Natural killer cell (primary cell): ENCODE data around the gene DNAAF5. TPM values are rescaled to one million over a fixed set of nuclear protein-coding genes. Genes with fewer than 3 reads are reported as not detected.

ENCODE experiments used
- ATAC-seq, 3 donors: fragments of 150-1000 bp in 2 of 3; fragments of 200-7000 bp in 1 of 3; cut with Tn5 transposase; 1 replicate in 1 of 3; 2 replicates in 2 of 3; pipeline ENCODE4 v1.10.0; 2021; ENCODE audit warnings: mild to moderate bottlenecking in 2 of 3, moderate library complexity in 2 of 3
- DNase-seq, 2 donors: peaks; one replicate each; pipeline versions ENCODE4 v3.0.0 to v3.0.0-alpha.2; 2013 to 2021; ENCODE audit warnings: mixed read lengths in 1 of 2
- H3K27ac ChIP-seq: one replicate; pipeline ENCODE4 v1.5.1; 2013; ENCODE audit warnings: mild to moderate bottlenecking, low read length
- H3K27me3 ChIP-seq: one replicate; pipeline ENCODE4 v1.6.1; 2013; ENCODE audit warnings: low read length; ENCODE audit not compliant: control insufficient read depth, insufficient read depth
- H3K36me3 ChIP-seq: one replicate; pipeline ENCODE4 v1.6.1; 2013; ENCODE audit warnings: low read length; ENCODE audit not compliant: control insufficient read depth, insufficient read depth
- H3K4me1 ChIP-seq: one replicate; pipeline ENCODE4 v1.6.1; 2013; ENCODE audit warnings: low read length; ENCODE audit not compliant: control insufficient read depth, insufficient read depth
- H3K4me3 ChIP-seq: one replicate; pipeline ENCODE4 v1.5.1; 2013; ENCODE audit warnings: low read length
- H3K9me3 ChIP-seq: one replicate; pipeline ENCODE4 v1.6.1; 2013; ENCODE audit warnings: low read length; ENCODE audit not compliant: control insufficient read depth, insufficient read depth
- H3K27ac Mint-ChIP-seq, 2 donors: one replicate each; pipeline ENCODE4 v1.8.0; 2022; ENCODE audit warnings: mild to moderate bottlenecking in 2 of 2, mixed read lengths in 2 of 2, moderate library complexity in 1 of 2
- H3K27me3 Mint-ChIP-seq, 2 donors: one replicate each; pipeline ENCODE4 v1.8.0; 2022; ENCODE audit warnings: low read depth in 2 of 2, mixed read lengths in 2 of 2
- H3K36me3 Mint-ChIP-seq: one replicate; pipeline ENCODE4 v1.8.0; 2022; ENCODE audit warnings: mixed read lengths
- H3K4me1 Mint-ChIP-seq, 2 donors: one replicate each; pipeline ENCODE4 v1.8.0; 2022; ENCODE audit warnings: mixed read lengths in 2 of 2
- H3K4me3 Mint-ChIP-seq: one replicate; pipeline ENCODE4 v1.8.0; 2022; ENCODE audit warnings: mild to moderate bottlenecking, moderate library complexity, mixed read lengths
- H3K9me3 Mint-ChIP-seq, 2 donors: one replicate each; pipeline ENCODE4 v1.8.0; 2022; ENCODE audit warnings: mixed read lengths in 2 of 2
- WGBS: methylation state at CpG from one replicate; pipeline ENCODE4 v1.1.7; 2013; ENCODE audit warnings: missing lambda C conversion rate; ENCODE audit not compliant: insufficient coverage; 5-methylcytosine and 5-hydroxymethylcytosine counted together
- intact Hi-C: fragments of 100-400 bp; cut with micrococcal nuclease; formaldehyde crosslinking; loops from one replicate; pipeline ENCODE4 v1.14.2; 2022
- total RNA-seq, 4 donors: library from RNA; stranded (reverse); fragments of 120-200 nt in 1 of 4; gene quantifications; one replicate each; pipeline versions ENCODE4 v1.2.3 to v1.2.4, GENCODE V29; 2013 to 2022
- TF ChIP-seq, protein P1 (sequence below): fragments of 200-600 bp; IDR thresholded peaks from one replicate; pipeline ENCODE4 v1.8.0; 2022; ENCODE audit warnings: antibody characterized with exemption

Gene DNAAF5
- total RNA-seq, 3 donors from 2014 or later (not counting 1 experiment from before 2014, with no cell fraction given), result 6.7 to 10.3 (median 10.3) TPM

DNA sequence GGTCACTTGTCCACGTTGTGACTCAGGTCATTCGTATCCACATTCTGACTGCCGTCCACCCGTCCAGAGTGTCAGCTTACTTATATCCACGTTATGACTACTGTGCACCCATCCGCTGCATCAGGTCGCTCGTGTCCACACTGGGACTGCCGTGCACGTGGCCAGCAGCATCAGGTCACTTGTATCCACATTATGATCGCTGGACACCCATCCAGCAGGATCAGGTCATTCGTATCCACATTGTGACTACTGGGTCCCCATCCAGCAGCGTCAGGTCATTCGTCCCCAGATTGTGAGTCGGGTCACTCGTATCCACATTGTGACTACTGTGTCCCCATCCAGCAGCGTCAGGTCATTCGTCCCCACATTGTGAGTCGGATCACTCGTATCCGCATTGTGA lies 58.5 kb downstream of the DNAAF5 start:
- no peaks in the 10 kb centered on the region for H3K9me3 Mint-ChIP-seq
- 97% methylated on average over 21 of the region's 21 CpGs for WGBS
- no peaks in the 10 kb centered on the region for H3K4me1 ChIP-seq
- H3K4me1 Mint-ChIP-seq, result no peaks in the 10 kb centered on the region
- no peaks in the 10 kb centered on the region for H3K9me3 ChIP-seq
- H3K4me3 ChIP-seq, result no peak overlapping the region
- no peaks in the 10 kb centered on the region for H3K27me3 Mint-ChIP-seq
- H3K27ac Mint-ChIP-seq, result no peak overlapping the region
- ATAC-seq, result no peak
- no peaks in the 10 kb centered on the region for H3K27me3 ChIP-seq
- no peak overlapping the region for H3K27ac ChIP-seq
- H3K36me3 Mint-ChIP-seq, result no peaks in the 10 kb centered on the region
- TF ChIP-seq, protein P1, sequence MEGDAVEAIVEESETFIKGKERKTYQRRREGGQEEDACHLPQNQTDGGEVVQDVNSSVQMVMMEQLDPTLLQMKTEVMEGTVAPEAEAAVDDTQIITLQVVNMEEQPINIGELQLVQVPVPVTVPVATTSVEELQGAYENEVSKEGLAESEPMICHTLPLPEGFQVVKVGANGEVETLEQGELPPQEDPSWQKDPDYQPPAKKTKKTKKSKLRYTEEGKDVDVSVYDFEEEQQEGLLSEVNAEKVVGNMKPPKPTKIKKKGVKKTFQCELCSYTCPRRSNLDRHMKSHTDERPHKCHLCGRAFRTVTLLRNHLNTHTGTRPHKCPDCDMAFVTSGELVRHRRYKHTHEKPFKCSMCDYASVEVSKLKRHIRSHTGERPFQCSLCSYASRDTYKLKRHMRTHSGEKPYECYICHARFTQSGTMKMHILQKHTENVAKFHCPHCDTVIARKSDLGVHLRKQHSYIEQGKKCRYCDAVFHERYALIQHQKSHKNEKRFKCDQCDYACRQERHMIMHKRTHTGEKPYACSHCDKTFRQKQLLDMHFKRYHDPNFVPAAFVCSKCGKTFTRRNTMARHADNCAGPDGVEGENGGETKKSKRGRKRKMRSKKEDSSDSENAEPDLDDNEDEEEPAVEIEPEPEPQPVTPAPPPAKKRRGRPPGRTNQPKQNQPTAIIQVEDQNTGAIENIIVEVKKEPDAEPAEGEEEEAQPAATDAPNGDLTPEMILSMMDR, result no peak
- H3K4me3 Mint-ChIP-seq, result no peak overlapping the region
- intact Hi-C loops, result no loop called here
- no peak for DNase-seq
- H3K36me3 ChIP-seq, result peaks cover 6% of the 10 kb centered on the region

DNA sequence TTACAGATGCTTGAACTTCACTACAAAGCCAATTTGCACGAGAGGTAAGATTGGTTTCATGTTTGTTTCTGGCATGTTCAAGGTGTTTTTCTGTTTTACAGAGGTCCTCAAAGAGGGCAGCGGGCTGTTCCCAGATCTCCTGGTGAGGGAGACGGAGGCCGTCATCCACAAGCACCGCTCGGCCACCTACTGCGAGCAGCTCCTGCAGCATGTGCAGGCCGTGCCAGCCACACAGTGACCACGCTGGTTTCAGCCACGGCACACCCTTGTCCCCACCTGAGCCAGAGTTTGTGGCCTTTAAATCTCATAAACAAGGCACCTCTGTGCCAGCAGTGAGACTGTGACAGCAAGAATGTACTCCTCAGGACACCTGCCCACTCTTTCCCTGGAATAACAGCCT lies 58.9 kb downstream of the DNAAF5 start:
- intact Hi-C loops, result no loop called here
- Histone ChIP-seq H3K4me1 (no peaks in the 10 kb centered on the region), H3K9me3 (no peaks in the 10 kb centered on the region), H3K36me3 (peaks cover 6% of the 10 kb centered on the region), H3K4me3 (no peak overlapping the region), H3K27me3 (no peaks in the 10 kb centered on the region), H3K27ac (no peak overlapping the region)
- Mint-ChIP-seq H3K27me3 (no peaks in the 10 kb centered on the region), H3K36me3 (no peaks in the 10 kb centered on the region), H3K9me3 (no peaks in the 10 kb centered on the region), H3K4me1 (no peaks in the 10 kb centered on the region), H3K4me3 (no peak overlapping the region), H3K27ac (no peak overlapping the region)
- ATAC-seq (no peak), DNase-seq (no peak)
- TF ChIP-seq, protein P1, result no peak
- WGBS, result 93% methylated on average over 10 of the region's 10 CpGs

DNA sequence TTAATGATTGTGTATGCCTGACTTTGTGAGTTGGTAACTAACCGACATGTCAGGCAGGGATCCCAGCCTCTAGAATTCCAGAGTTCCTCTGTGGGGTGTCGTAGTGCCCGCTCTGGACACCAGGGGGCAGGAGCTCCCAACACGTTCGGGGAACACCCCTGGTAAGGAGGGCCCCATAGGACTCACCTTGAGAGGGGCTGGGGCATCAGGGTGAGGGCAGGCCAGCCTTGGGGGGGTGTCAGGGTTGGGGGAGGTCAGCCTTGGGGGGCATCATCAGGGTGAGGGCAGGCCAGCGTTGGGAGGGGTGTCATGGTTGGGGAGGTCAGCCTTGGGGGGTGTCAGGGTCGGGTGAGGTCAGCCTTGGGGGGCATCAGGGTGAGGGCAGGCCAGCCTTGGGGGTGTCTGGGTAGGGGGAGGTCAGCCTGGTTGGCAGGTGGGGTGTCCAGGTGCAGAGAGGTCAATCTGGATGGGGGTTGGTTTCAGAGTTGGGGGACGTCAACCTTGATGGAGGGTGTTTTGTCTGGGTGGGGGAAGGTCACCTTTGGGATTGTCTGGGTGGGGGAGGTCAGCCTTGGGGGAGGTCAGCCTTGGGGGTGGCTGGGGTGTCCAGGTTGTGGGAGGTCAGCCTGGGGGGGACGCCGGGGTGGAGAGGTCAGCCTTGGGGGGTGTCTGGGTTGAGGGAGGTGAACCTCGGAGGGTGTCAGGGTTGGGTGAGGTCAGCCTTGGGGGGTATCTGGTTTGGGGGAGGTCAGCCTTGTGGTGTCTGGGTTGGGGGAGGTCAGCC lies 60.2 kb downstream of the DNAAF5 start:
- H3K36me3 ChIP-seq, result peaks cover 4% of the 10 kb centered on the region
- H3K27me3 ChIP-seq, result no peaks in the 10 kb centered on the region
- Mint-ChIP-seq H3K27me3 (no peaks in the 10 kb centered on the region), H3K4me3 (no peak overlapping the region), H3K4me1 (no peaks in the 10 kb centered on the region), H3K36me3 (no peaks in the 10 kb centered on the region), H3K9me3 (no peaks in the 10 kb centered on the region), H3K27ac (no peak overlapping the region)
- WGBS, result 70% methylated on average over 11 of the region's 11 CpGs
- H3K27ac ChIP-seq, result no peak overlapping the region
- DNase-seq, result peak; percentile 48 to 83
- H3K9me3 ChIP-seq, result no peaks in the 10 kb centered on the region
- TF ChIP-seq, protein P1, result peak; percentile 65
- peak; percentile 56 to 92 (median 90) for ATAC-seq
- H3K4me1 ChIP-seq, result no peaks in the 10 kb centered on the region
- intact Hi-C loops, result loop anchor here (1.0 kb wide), 1 partner anchor 87 kb away; no protein-coding TSS in a partner anchor
- no peak overlapping the region for H3K4me3 ChIP-seq
